ENCODE data around the gene TAS1R3. TPM values are rescaled to one million over a fixed set of nuclear protein-coding genes. Genes with fewer than 3 reads are reported as not detected.
A peak's percentile ranks its signal among the peaks of the same experiment; 100 is the strongest.

The TAS1R3 gene
- total RNA-seq, 1 experiment from 2014 or later: 1.6 TPM

- no peak for DNase-seq (ENCODE audit: low spot score)
Observed at GRCh38 chr1:1322952-1323351, 8.1 kb upstream of the TAS1R3 start.

GRCh38 chr1:1324084-1324523 lies 7.0 kb upstream of the TAS1R3 start:
- no peak for DNase-seq (ENCODE audit: low spot score)

- DNase-seq (ENCODE audit: low spot score): peak; percentile 90
Observed at GRCh38 chr1:1324524-1325287, 6.4 kb upstream of the TAS1R3 start, which contains the start of the genes CPTP and INTS11. CPTP (plus strand) TSS chr1:1324802; CDS start chr1:1326911, 2,109 bp downstream. INTS11 (minus strand) TSS chr1:1324660; CDS start chr1:1324608, 52 bp downstream.

- DNase-seq (ENCODE audit: low spot score): peak; percentile 56
Observed at GRCh38 chr1:1325288-1326074, 5.6 kb upstream of the TAS1R3 start.

- DNase-seq (ENCODE audit: low spot score): no peak
Observed at GRCh38 chr1:1326075-1326605, 4.9 kb upstream of the TAS1R3 start.

- DNase-seq (ENCODE audit: low spot score): no peak
Observed at GRCh38 chr1:1327291-1327690, 3.8 kb upstream of the TAS1R3 start.

- DNase-seq (ENCODE audit: low spot score): no peak
Observed at GRCh38 chr1:1328254-1328653, 2.8 kb upstream of the TAS1R3 start.

GRCh38 chr1:1329304-1330210 lies 1.5 kb upstream of the TAS1R3 start:
- no peak for DNase-seq (ENCODE audit: low spot score)

GRCh38 chr1:1330366-1331067 lies 563 bp upstream of the TAS1R3 start:
- no peak for DNase-seq (ENCODE audit: low spot score)

- no peak for DNase-seq (ENCODE audit: low spot score)
Observed at GRCh38 chr1:1332031-1332755, 1.1 kb downstream of the TAS1R3 start.

GRCh38 chr1:1332774-1333480 lies 1.8 kb downstream of the TAS1R3 start:
- DNase-seq (ENCODE audit: low spot score): peak; percentile 65

- no peak for DNase-seq (ENCODE audit: low spot score)
Observed at GRCh38 chr1:1333551-1334241, 2.6 kb downstream of the TAS1R3 start.

- no peak for DNase-seq (ENCODE audit: low spot score)
Observed at GRCh38 chr1:1334835-1335234, 3.8 kb downstream of the TAS1R3 start.

GRCh38 chr1:1335283-1335682 lies 4.2 kb downstream of the TAS1R3 start:
- no peak for DNase-seq (ENCODE audit: low spot score)

- no peak for DNase-seq (ENCODE audit: low spot score)
Observed at GRCh38 chr1:1335792-1336248, 4.7 kb downstream of the TAS1R3 start.

- no peak for DNase-seq (ENCODE audit: low spot score)
Observed at GRCh38 chr1:1336446-1336845, 5.4 kb downstream of the TAS1R3 start.

GRCh38 chr1:1336931-1337792 lies 6.1 kb downstream of the TAS1R3 start:
- no peak for DNase-seq (ENCODE audit: low spot score)

- DNase-seq (ENCODE audit: low spot score): peak; percentile 70
Observed at GRCh38 chr1:1337793-1338147, 6.7 kb downstream of the TAS1R3 start.
